GM20000 (cell line): ENCODE results near the gene PRKACA.

Source experiments
- DNase-seq: peaks from one replicate; pipeline ENCODE4 v3.0.0; 2012; ENCODE audit warnings: low spot score
- CTCF ChIP-seq: IDR thresholded peaks from 2 replicates; pipeline ENCODE4 v1.5.1; 2012; ENCODE audit warnings: mild to moderate bottlenecking, control low read depth; ENCODE audit errors: extremely low read depth, missing control alignments

The PRKACA gene

GRCh38 chr19:14160017-14160703, 42.6 kb upstream of the PRKACA start:
- no peak for DNase-seq
- no peak for TF ChIP-seq CTCF

- no peak for TF ChIP-seq CTCF
- DNase-seq: no peak
These were observed 41.5 kb upstream of the PRKACA start for GRCh38 chr19:14159059-14159458.

GRCh38 chr19:14158276-14159023, 40.9 kb upstream of the PRKACA start:
- DNase-seq: no peak
- no peak for TF ChIP-seq CTCF

GRCh38 chr19:14156971-14157717, 39.6 kb upstream of the PRKACA start:
- TF ChIP-seq CTCF: no peak
- DNase-seq: no peak

- TF ChIP-seq CTCF: no peak
- no peak for DNase-seq
These were observed 38.6 kb upstream of the PRKACA start for GRCh38 chr19:14156122-14156521.

GRCh38 chr19:14155371-14155770, 37.8 kb upstream of the PRKACA start:
- DNase-seq: no peak
- TF ChIP-seq CTCF: no peak

- TF ChIP-seq CTCF: no peak
- no peak for DNase-seq
These were observed 35.2 kb upstream of the PRKACA start for GRCh38 chr19:14152713-14153112.
